HEK293 (cell line): ENCODE results near the gene NDUFV1.

Experiments
- CTCF ChIA-PET: fragments of 350-600 bp; formaldehyde crosslinking; extraction: SDS; loops from one replicate; lab custom pipeline; 2021; ENCODE audit warnings: antibody characterized with exemption; lab: Yijun Ruan, JAX
- POLR2A ChIA-PET: fragments of 300-600 bp; formaldehyde crosslinking; extraction: SDS; loops from one replicate; lab custom pipeline; 2020; ENCODE audit warnings: antibody characterized with exemption, inconsistent platforms; lab: Yijun Ruan, JAX
- H3K27ac ChIP-seq: fragments of 200-500 bp; sonication (Bioruptor generic); 2 replicates; pipeline ENCODE4 v1.5.1; 2014; ENCODE audit warnings: low read depth, low read length, control low read depth, inconsistent platforms; ENCODE audit errors: extremely low read depth
- H3K36me3 ChIP-seq, 2 experiments: fragments of 200-500 bp in 1 of 2; sonication (Bioruptor generic) in 1 of 2; 1 replicate in 1 of 2; 2 replicates in 1 of 2; pipeline ENCODE4 v1.5.1; 2014 to 2017; ENCODE audit warnings: inconsistent platforms in 2 of 2, low read length in 2 of 2; ENCODE audit not compliant: control insufficient read depth in 2 of 2, insufficient read depth in 1 of 2
- H3K4me1 ChIP-seq: fragments of 200-500 bp; sonication (Bioruptor generic); 2 replicates; pipeline ENCODE4 v1.5.1; 2014; ENCODE audit warnings: mild to moderate bottlenecking, low read length, inconsistent platforms; ENCODE audit not compliant: control insufficient read depth, insufficient read depth
- H3K4me3 ChIP-seq: 2 replicates; pipeline ENCODE4 v1.5.1; 2011; ENCODE audit warnings: low read depth, mild to moderate bottlenecking, control low read depth, low read length, moderate library complexity
- H3K9me3 ChIP-seq: fragments of 200-500 bp; sonication (Bioruptor generic); 2 replicates; pipeline ENCODE4 v1.5.1; 2014; ENCODE audit warnings: low read depth, low read length, inconsistent platforms; ENCODE audit not compliant: control insufficient read depth, insufficient read depth
- PRDM2 ChIP-seq: fragments of 450-650 bp; formaldehyde crosslinking; IDR thresholded peaks from 2 replicates; pipeline ENCODE4 v1.5.1; 2016; ENCODE audit warnings: missing biosample characterization, missing genetic modification characterization, borderline replicate concordance
- REST ChIP-seq: fragments of 450-650 bp; formaldehyde crosslinking; IDR thresholded peaks from 2 replicates; pipeline ENCODE4 v1.5.1; 2016; ENCODE audit warnings: missing biosample characterization, missing genetic modification characterization
- SETDB1 ChIP-seq: IDR thresholded peaks from one replicate; pipeline ENCODE4 v1.6.1; 2017; ENCODE audit warnings: mild to moderate bottlenecking, low read length, moderate library complexity, mixed read lengths; ENCODE audit not compliant: insufficient read length
- ZBTB11 ChIP-seq: fragments of 450-650 bp; formaldehyde crosslinking; conservative IDR thresholded peaks from 2 replicates; pipeline ENCODE4 v1.5.1; 2016; ENCODE audit warnings: low read depth, missing biosample characterization, missing genetic modification characterization
- ZBTB6 ChIP-seq: fragments of 450-650 bp; formaldehyde crosslinking; IDR thresholded peaks from 2 replicates; pipeline ENCODE4 v1.5.1; 2017; ENCODE audit warnings: missing biosample characterization, missing genetic modification characterization
- ZNF2 ChIP-seq: fragments of 450-650 bp; formaldehyde crosslinking; IDR thresholded peaks from 2 replicates; pipeline ENCODE4 v1.5.1; 2016; ENCODE audit warnings: missing biosample characterization, missing genetic modification characterization
- ZNF560 ChIP-seq: fragments of 450-650 bp; formaldehyde crosslinking; IDR thresholded peaks from 2 replicates; pipeline ENCODE4 v1.5.1; 2017; ENCODE audit warnings: missing biosample characterization, missing genetic modification characterization, borderline replicate concordance
- ZNF837 ChIP-seq: fragments of 450-650 bp; formaldehyde crosslinking; IDR thresholded peaks from 2 replicates; pipeline ENCODE4 v1.5.1; 2016; ENCODE audit warnings: missing biosample characterization, missing genetic modification characterization
- ZSCAN18 ChIP-seq: fragments of 450-650 bp; formaldehyde crosslinking; IDR thresholded peaks from 2 replicates; pipeline ENCODE4 v1.5.1; 2016; ENCODE audit warnings: missing biosample characterization, missing genetic modification characterization

NDUFV1 gene

GRCh38 chr11:67586568-67587250 is 20.0 kb upstream of the NDUFV1 start:
- H3K4me1 ChIP-seq = no peaks in the 10 kb centered on the region
- no peaks in the 10 kb centered on the region for H3K9me3 ChIP-seq
- ChIA-PET CTCF (interaction anchor here (1.4 kb wide), 1 partner anchor 27 kb away, joined by 3 read pairs; no protein-coding TSS in a partner anchor), POLR2A (no interaction called here)
- H3K27ac ChIP-seq = no peak overlapping the region
- TF ChIP-seq ZNF2 (tag by site-specific recombination) (no peak), ZNF560 (tag by site-specific recombination) (no peak), ZBTB11 (tag by site-specific recombination) (no peak), ZNF837 (tag by site-specific recombination) (no peak), ZSCAN18 (tag by site-specific recombination) (no peak), ZBTB6 (tag by site-specific recombination) (no peak), PRDM2 (tag by site-specific recombination) (no peak), SETDB1 (no peak), REST (no peak)
- peaks cover 0 to 36% of the 10 kb centered on the region in 2 experiments; a peak in 1 of 3 replicates for H3K36me3 ChIP-seq
- H3K4me3 ChIP-seq = no peak overlapping the region
